KOPT-K1 (cell line): ENCODE measurements around the gene ZNF778.
A peak's percentile ranks its signal among the peaks of the same experiment; 100 is the strongest.
"Not testable (repeated sequence)": the region's sequence is repeated elsewhere in the genome, so short reads cannot be mapped to it uniquely, and the experiment has no call there.

Source experiments
- H3K27ac ChIP-seq: fragments of 200-600 bp; sonication (generic); 2 replicates; pipeline ENCODE4 v1.5.1; 2016; ENCODE audit warnings: antibody characterized with exemption, mild to moderate bottlenecking, low read depth, low read length; ENCODE audit not compliant: poor library complexity, severe bottlenecking
- H3K36me3 ChIP-seq: fragments of 200-600 bp; sonication (generic); 2 replicates; pipeline ENCODE4 v1.5.1; 2017; ENCODE audit warnings: antibody characterized with exemption, mild to moderate bottlenecking, low read length, moderate library complexity; ENCODE audit not compliant: insufficient read depth
- H3K9me3 ChIP-seq: fragments of 200-600 bp; sonication (generic); 2 replicates; pipeline ENCODE4 v1.5.1; 2017; ENCODE audit warnings: antibody characterized with exemption, low read length, mild to moderate bottlenecking; ENCODE audit not compliant: insufficient read depth, poor library complexity, severe bottlenecking

Gene ZNF778

GRCh38 chr16:89216315-89217137, 977 bp upstream of the ZNF778 start:
- Histone ChIP-seq H3K36me3 (peaks cover 13% of the 10 kb centered on the region; the same call in 1 of the 2 replicates), H3K27ac (peak overlapping the region; percentile 85), H3K9me3 (no peaks in the 10 kb centered on the region)

- Histone ChIP-seq H3K27ac (peak overlapping the region; percentile 85), H3K9me3 (no peaks in the 10 kb centered on the region), H3K36me3 (peaks cover 19% of the 10 kb centered on the region; the same call in 1 of the 2 replicates)
Measured at GRCh38 chr16:89217138-89217387, 440 bp upstream of the ZNF778 start.

- Histone ChIP-seq H3K9me3 (no peaks in the 10 kb centered on the region), H3K27ac (no peak overlapping the region), H3K36me3 (peaks cover 40% of the 10 kb centered on the region)
Measured at GRCh38 chr16:89219365-89219764, 1.9 kb downstream of the ZNF778 start.

- Histone ChIP-seq H3K27ac (no peak overlapping the region), H3K36me3 (peaks cover 63% of the 10 kb centered on the region), H3K9me3 (peaks cover 2% of the 10 kb centered on the region)
Measured at GRCh38 chr16:89221604-89222003, 4.1 kb downstream of the ZNF778 start.

- Histone ChIP-seq H3K27ac (no peak overlapping the region), H3K9me3 (peaks cover 14% of the 10 kb centered on the region), H3K36me3 (peaks cover 76% of the 10 kb centered on the region)
Measured at GRCh38 chr16:89222931-89223330, 5.4 kb downstream of the ZNF778 start.

GRCh38 chr16:89224665-89225064, 7.2 kb downstream of the ZNF778 start:
- H3K36me3 ChIP-seq: peaks cover 90% of the 10 kb centered on the region
- H3K27ac ChIP-seq: no peak overlapping the region
- peaks cover 16% of the 10 kb centered on the region for H3K9me3 ChIP-seq

GRCh38 chr16:89230255-89230654, 12.8 kb downstream of the ZNF778 start:
- peaks cover 16% of the 10 kb centered on the region for H3K9me3 ChIP-seq
- H3K27ac ChIP-seq: no peak overlapping the region
- H3K36me3 ChIP-seq: peaks cover 92% of the 10 kb centered on the region

- Histone ChIP-seq H3K36me3 (peaks cover 73% of the 10 kb centered on the region), H3K27ac (no peak overlapping the region), H3K9me3 (peaks cover 9% of the 10 kb centered on the region)
Measured at GRCh38 chr16:89232107-89232506, 14.6 kb downstream of the ZNF778 start.

- Histone ChIP-seq H3K36me3 (peaks cover 55% of the 10 kb centered on the region), H3K9me3 (no peaks in the 10 kb centered on the region), H3K27ac (no peak overlapping the region)
Measured at GRCh38 chr16:89233678-89234490, 16.4 kb downstream of the ZNF778 start.

GRCh38 chr16:89237733-89238132, 20.2 kb downstream of the ZNF778 start:
- Histone ChIP-seq H3K27ac (no peak overlapping the region), H3K9me3 (no peaks in the 10 kb centered on the region), H3K36me3 (peaks cover 17% of the 10 kb centered on the region)

- Histone ChIP-seq H3K36me3 (no peaks in the 10 kb centered on the region), H3K27ac (peak overlapping the region; percentile 75), H3K9me3 (no peaks in the 10 kb centered on the region)
Measured at GRCh38 chr16:89241187-89242007, 23.9 kb downstream of the ZNF778 start.

- H3K36me3 ChIP-seq: no peaks in the 10 kb centered on the region
- no peak overlapping the region for H3K27ac ChIP-seq
- no peaks in the 10 kb centered on the region for H3K9me3 ChIP-seq
Measured at GRCh38 chr16:89242795-89243200, 25.3 kb downstream of the ZNF778 start.

- no peaks in the 10 kb centered on the region for H3K36me3 ChIP-seq
- H3K9me3 ChIP-seq: peaks cover 7% of the 10 kb centered on the region
- H3K27ac ChIP-seq: no peak overlapping the region
Measured at GRCh38 chr16:89243664-89244063, 26.2 kb downstream of the ZNF778 start.

GRCh38 chr16:89244264-89244663, 26.8 kb downstream of the ZNF778 start:
- H3K36me3 ChIP-seq, H3K27ac ChIP-seq: not testable (repeated sequence)
- peaks cover 12% of the 10 kb centered on the region for H3K9me3 ChIP-seq

GRCh38 chr16:89244754-89245153, 27.3 kb downstream of the ZNF778 start:
- Histone ChIP-seq H3K27ac (no peak overlapping the region), H3K36me3 (no peaks in the 10 kb centered on the region), H3K9me3 (peaks cover 13% of the 10 kb centered on the region)
